H9 (cell line): ENCODE data around the gene BMPR2. TPM values are rescaled to one million over a fixed set of nuclear protein-coding genes. Genes with fewer than 3 reads are reported as not detected.
"Not testable (repeated sequence)": the region's sequence is repeated elsewhere in the genome, so short reads cannot be mapped to it uniquely, and the experiment has no call there.

Experiments
- DNase-seq: peaks from one replicate; pipeline ENCODE4 v3.0.0-alpha.2; 2017
- H2AFZ ChIP-seq: one replicate; pipeline ENCODE4 v1.6.1; 2013; ENCODE audit warnings: mild to moderate bottlenecking, low read length, control low read depth, moderate library complexity
- H2AK5ac ChIP-seq: 2 replicates; pipeline ENCODE4 v1.6.1; 2013; ENCODE audit warnings: low read length, control low read depth, mixed read lengths; ENCODE audit not compliant: insufficient read length
- H2BK120ac ChIP-seq: one replicate; pipeline ENCODE4 v1.6.1; 2013; ENCODE audit warnings: low read depth, mild to moderate bottlenecking, low read length, control low read depth, inconsistent platforms; ENCODE audit not compliant: poor library complexity, severe bottlenecking
- H2BK12ac ChIP-seq: 2 replicates; pipeline ENCODE4 v1.6.1; 2013; ENCODE audit warnings: low read length, control low read depth, mixed read lengths, low read depth; ENCODE audit not compliant: insufficient read length
- H2BK15ac ChIP-seq: 2 replicates; pipeline ENCODE4 v1.6.1; 2013; ENCODE audit warnings: low read depth, low read length, control low read depth
- H2BK20ac ChIP-seq: one replicate; pipeline ENCODE4 v1.6.1; 2013; ENCODE audit warnings: low read depth, mild to moderate bottlenecking, low read length, control low read depth, inconsistent platforms; ENCODE audit not compliant: poor library complexity, severe bottlenecking
- H2BK5ac ChIP-seq: 2 replicates; pipeline ENCODE4 v1.6.1; 2013; ENCODE audit warnings: low read length, control low read depth, mixed read lengths; ENCODE audit not compliant: insufficient read length
- H3K14ac ChIP-seq: 2 replicates; pipeline ENCODE4 v1.6.1; 2013; ENCODE audit warnings: low read length, control low read depth; ENCODE audit not compliant: insufficient read depth
- H3K18ac ChIP-seq: 2 replicates; pipeline ENCODE4 v1.6.1; 2013; ENCODE audit warnings: low read depth, mild to moderate bottlenecking, mixed read lengths, low read length, control low read depth; ENCODE audit not compliant: insufficient read length
- H3K23ac ChIP-seq: 2 replicates; pipeline ENCODE4 v1.6.1; 2013; ENCODE audit warnings: low read length, control low read depth, mixed read lengths, low read depth; ENCODE audit not compliant: insufficient read length
- H3K23me2 ChIP-seq: 2 replicates; pipeline ENCODE4 v1.6.1; 2013; ENCODE audit warnings: low read depth, mild to moderate bottlenecking, mixed read lengths, low read length, control low read depth; ENCODE audit not compliant: insufficient read length, poor library complexity, severe bottlenecking
- H3K27ac ChIP-seq: 2 replicates; pipeline ENCODE4 v1.5.1; 2013; ENCODE audit warnings: low read length, control low read depth, mixed read lengths, low read depth; ENCODE audit not compliant: insufficient read length
- H3K27me3 ChIP-seq: 2 replicates; pipeline ENCODE4 v1.6.1; 2013; ENCODE audit warnings: low read length, control low read depth, inconsistent platforms; ENCODE audit not compliant: insufficient read depth
- H3K4ac ChIP-seq: 2 replicates; pipeline ENCODE4 v1.6.1; 2013; ENCODE audit warnings: low read depth, mild to moderate bottlenecking, control low read depth, inconsistent platforms, low read length, moderate library complexity
- H3K4me1 ChIP-seq: 2 replicates; pipeline ENCODE4 v1.6.1; 2013; ENCODE audit warnings: low read length, control low read depth, inconsistent platforms; ENCODE audit not compliant: insufficient read depth
- H3K4me2 ChIP-seq: 2 replicates; pipeline ENCODE4 v1.6.1; 2013; ENCODE audit warnings: low read length, control low read depth, mixed read lengths; ENCODE audit not compliant: insufficient read length, insufficient read depth
- H3K56ac ChIP-seq: 2 replicates; pipeline ENCODE4 v1.6.1; 2013; ENCODE audit warnings: low read depth, mild to moderate bottlenecking, mixed read lengths, low read length, control low read depth; ENCODE audit not compliant: insufficient read length
- H3K79me1 ChIP-seq: 2 replicates; pipeline ENCODE4 v1.6.1; 2013; ENCODE audit warnings: low read depth, mild to moderate bottlenecking, moderate library complexity, low read length, control low read depth, inconsistent platforms; ENCODE audit not compliant: insufficient read depth, poor library complexity, severe bottlenecking
- H3K79me2 ChIP-seq: 2 replicates; pipeline ENCODE4 v1.6.1; 2013; ENCODE audit warnings: low read length, control low read depth, inconsistent platforms; ENCODE audit not compliant: insufficient read depth
- H3K9ac ChIP-seq: 2 replicates; pipeline ENCODE4 v1.6.1; 2013; ENCODE audit warnings: low read length, control low read depth, mixed read lengths; ENCODE audit not compliant: insufficient read length; ENCODE audit errors: extremely low read depth
- H3K9me3 ChIP-seq: one replicate; pipeline ENCODE4 v1.6.1; 2013; ENCODE audit warnings: low read depth, low read length, inconsistent platforms; ENCODE audit not compliant: control insufficient read depth
- H3T11ph ChIP-seq: one replicate; pipeline ENCODE4 v1.6.1; 2013; ENCODE audit warnings: mild to moderate bottlenecking, low read length, control low read depth, inconsistent platforms
- H4K20me1 ChIP-seq: one replicate; pipeline ENCODE4 v1.6.1; 2013; ENCODE audit not compliant: control insufficient read depth, insufficient read length, insufficient read depth
- H4K5ac ChIP-seq: 2 replicates; pipeline ENCODE4 v1.6.1; 2013; ENCODE audit warnings: low read depth, mild to moderate bottlenecking, mixed read lengths, low read length, control low read depth; ENCODE audit not compliant: insufficient read length
- H4K8ac ChIP-seq: replicated peaks from 2 replicates; pipeline ENCODE4 v1.6.1; 2013; ENCODE audit warnings: low read length, control low read depth, mixed read lengths, low read depth; ENCODE audit not compliant: insufficient read length
- H4K91ac ChIP-seq: 2 replicates; pipeline ENCODE4 v1.6.1; 2013; ENCODE audit warnings: low read depth, mild to moderate bottlenecking, moderate library complexity, mixed read lengths, low read length, control low read depth; ENCODE audit not compliant: insufficient read length
- H3K27ac Mint-ChIP-seq, 3 experiments: 2 replicates in 2 of 3; 3 replicates in 1 of 3; pipeline ENCODE4 v1.8.0; 2020 to 2021; ENCODE audit warnings: mixed read lengths in 3 of 3, mild to moderate bottlenecking in 1 of 3, moderate library complexity in 1 of 3
- H3K27me3 Mint-ChIP-seq: 2 replicates; pipeline ENCODE4 v1.8.0; 2021; ENCODE audit warnings: low read depth, mild to moderate bottlenecking, moderate library complexity, mixed read lengths
- H3K36me3 Mint-ChIP-seq, 3 experiments: 2 replicates in 2 of 3; 3 replicates in 1 of 3; pipeline ENCODE4 v1.8.0; 2020 to 2021; ENCODE audit warnings: low read depth in 3 of 3, mixed read lengths in 3 of 3; ENCODE audit not compliant: insufficient read depth in 1 of 3
- H3K4me1 Mint-ChIP-seq, 2 experiments: 2 replicates each; pipeline ENCODE4 v1.8.0; 2020; ENCODE audit warnings: mixed read lengths in 2 of 2
- H3K4me3 Mint-ChIP-seq, 2 experiments: 2 replicates in 1 of 2; 3 replicates in 1 of 2; pipeline ENCODE4 v1.8.0; 2020 to 2021; ENCODE audit warnings: mild to moderate bottlenecking in 2 of 2, mixed read lengths in 2 of 2, moderate library complexity in 1 of 2
- H3K9me3 Mint-ChIP-seq, 2 experiments: 2 replicates in 1 of 2; 3 replicates in 1 of 2; pipeline ENCODE4 v1.8.0; 2020; ENCODE audit warnings: mild to moderate bottlenecking in 2 of 2, mixed read lengths in 2 of 2, moderate library complexity in 1 of 2
- CTCF ChIP-seq: fragments of 200-600 bp; sonication (generic); conservative IDR thresholded peaks from 3 replicates; pipeline ENCODE4 v1.8.0; 2021; ENCODE audit warnings: antibody characterized with exemption, mild to moderate bottlenecking
- WGBS: extraction: QIAGEN DNeasy Blood & Tissue Kit; methylation state at CpG from one replicate; pipeline ENCODE4 v1.1.7; 2013; ENCODE audit warnings: missing lambda C conversion rate, low lambda C conversion rate, mixed read lengths; ENCODE audit not compliant: insufficient read length; ENCODE audit errors: extremely low coverage; 5-methylcytosine and 5-hydroxymethylcytosine counted together
- total RNA-seq: library from RNA; stranded (reverse); gene quantifications from 2 replicates; pipeline ENCODE4 v1.2.1, GENCODE V29; 2021

The BMPR2 gene
- total RNA-seq, 1 experiment from 2014 or later = 17.3 TPM

- H3K36me3 Mint-ChIP-seq = peaks cover 9 to 26% (median 15%) of the 10 kb centered on the region in 3 experiments
Observed at GRCh38 chr2:202530038-202530437, 153.9 kb downstream of the BMPR2 start.

GRCh38 chr2:202535290-202535689 lies 159.2 kb downstream of the BMPR2 start:
- WGBS = no CpG with 5 or more reads among the region's 30 CpGs
- H2BK15ac ChIP-seq, H2BK120ac ChIP-seq, H3K23me2 ChIP-seq, H4K91ac ChIP-seq, H3K56ac ChIP-seq, H2BK20ac ChIP-seq, H3K23ac ChIP-seq, H4K8ac ChIP-seq, H4K20me1 ChIP-seq, H3K27me3 ChIP-seq, H3K4ac ChIP-seq, H4K5ac ChIP-seq, H3K4me3 Mint-ChIP-seq, H3K4me2 ChIP-seq, H3K9me3 ChIP-seq, H3K18ac ChIP-seq, H3K4me1 Mint-ChIP-seq, H3K27ac ChIP-seq, H3K14ac ChIP-seq, H2AK5ac ChIP-seq, H3K4me1 ChIP-seq, H3K9me3 Mint-ChIP-seq, DNase-seq, H3K27me3 Mint-ChIP-seq, H3K9ac ChIP-seq, H3K27ac Mint-ChIP-seq, H2BK12ac ChIP-seq, H3K79me2 ChIP-seq, H3K79me1 ChIP-seq, H2BK5ac ChIP-seq, H2AFZ ChIP-seq, H3T11ph ChIP-seq: not testable (repeated sequence)
- H3K36me3 Mint-ChIP-seq = peaks cover 9 to 28% (median 14%) of the 10 kb centered on the region in 3 experiments

More at GRCh38 chr2:202530038-202530437, 153.9 kb downstream of the BMPR2 start:
- Mint-ChIP-seq H3K9me3 (peaks cover 2 to 3% of the 10 kb centered on the region in 2 experiments; a peak in 2 of 5 replicates), H3K27me3 (no peaks in the 10 kb centered on the region), H3K27ac (no peak overlapping the region), H3K4me3 (no peak overlapping the region), H3K4me1 (no peaks in the 10 kb centered on the region)
- H3T11ph ChIP-seq = no peak overlapping the region
- H2BK120ac ChIP-seq = no peak overlapping the region
- H3K79me1 ChIP-seq = no peaks in the 10 kb centered on the region
- H3K4ac ChIP-seq = no peak overlapping the region
- no peak overlapping the region for H2BK20ac ChIP-seq
- no peak for TF ChIP-seq CTCF
- no peak for DNase-seq
- no peak overlapping the region for H4K5ac ChIP-seq
- no peak overlapping the region for H2AFZ ChIP-seq
- no peaks in the 10 kb centered on the region for H3K9me3 ChIP-seq
- H4K20me1 ChIP-seq = no peaks in the 10 kb centered on the region
- H4K8ac ChIP-seq = no peak overlapping the region
- H2AK5ac ChIP-seq = no peak overlapping the region
- H3K23me2 ChIP-seq = no peaks in the 10 kb centered on the region
- no peak overlapping the region for H2BK15ac ChIP-seq
- no peak overlapping the region for H3K27ac ChIP-seq
- no peak overlapping the region for H3K9ac ChIP-seq
- no peaks in the 10 kb centered on the region for H3K27me3 ChIP-seq
- H2BK5ac ChIP-seq = no peak overlapping the region
- H3K18ac ChIP-seq = no peak overlapping the region
- H4K91ac ChIP-seq = no peak overlapping the region
- H3K79me2 ChIP-seq = no peaks in the 10 kb centered on the region
- no peak overlapping the region for H3K23ac ChIP-seq
- no peak overlapping the region for H3K4me2 ChIP-seq
- no peak overlapping the region for H2BK12ac ChIP-seq
- H3K56ac ChIP-seq = no peak overlapping the region
- WGBS = no CpG with 5 or more reads among the region's 1 CpG
- H3K4me1 ChIP-seq = no peaks in the 10 kb centered on the region
- H3K14ac ChIP-seq = no peak overlapping the region
